NCI-H2171 (cell line): ENCODE results near the gene CLDN22.

ENCODE experiments used
- DNase-seq: peaks from one replicate; lab custom pipeline; 2025; lab: John Stamatoyannopoulos, UW

Gene CLDN22

GRCh38 chr4:183321516-183321915, 1.4 kb upstream of the CLDN22 start:
- no peak for DNase-seq

- DNase-seq: no peak
Observed at GRCh38 chr4:183321079-183321478, 1.0 kb upstream of the CLDN22 start.

GRCh38 chr4:183318656-183319055, 1.4 kb downstream of the CLDN22 start:
- no peak for DNase-seq

GRCh38 chr4:183314806-183315205, 5.3 kb downstream of the CLDN22 start:
- DNase-seq: no peak

GRCh38 chr4:183314336-183314735, 5.7 kb downstream of the CLDN22 start:
- DNase-seq: no peak

- no peak for DNase-seq
Observed at GRCh38 chr4:183312841-183313240, 7.2 kb downstream of the CLDN22 start.

- peak; percentile 6 for DNase-seq
Observed at GRCh38 chr4:183306811-183307210, 13.3 kb downstream of the CLDN22 start.

- DNase-seq: no peak
Observed at GRCh38 chr4:183304538-183304937, 15.5 kb downstream of the CLDN22 start.

- no peak for DNase-seq
Observed at GRCh38 chr4:183304067-183304466, 16.0 kb downstream of the CLDN22 start.

- DNase-seq: no peak
Observed at GRCh38 chr4:183303301-183303700, 16.8 kb downstream of the CLDN22 start.

GRCh38 chr4:183300655-183301054, 19.4 kb downstream of the CLDN22 start:
- no peak for DNase-seq

- no peak for DNase-seq
Observed at GRCh38 chr4:183300070-183300469, 20.0 kb downstream of the CLDN22 start.

- no peak for DNase-seq
Observed at GRCh38 chr4:183299464-183299863, 20.6 kb downstream of the CLDN22 start.

GRCh38 chr4:183297675-183298074, 22.4 kb downstream of the CLDN22 start:
- no peak for DNase-seq

GRCh38 chr4:183295711-183296110, 24.4 kb downstream of the CLDN22 start:
- no peak for DNase-seq

GRCh38 chr4:183291070-183291469, 29.0 kb downstream of the CLDN22 start:
- no peak for DNase-seq

GRCh38 chr4:183289688-183290087, 30.4 kb downstream of the CLDN22 start:
- DNase-seq: no peak

- DNase-seq: no peak
Observed at GRCh38 chr4:183288955-183289354, 31.1 kb downstream of the CLDN22 start.

- no peak for DNase-seq
Observed at GRCh38 chr4:183287677-183288076, 32.4 kb downstream of the CLDN22 start.

GRCh38 chr4:183287309-183287659, 32.8 kb downstream of the CLDN22 start:
- no peak for DNase-seq

GRCh38 chr4:183286590-183287308, 33.3 kb downstream of the CLDN22 start:
- no peak for DNase-seq

GRCh38 chr4:183285886-183286285, 34.2 kb downstream of the CLDN22 start:
- no peak for DNase-seq

GRCh38 chr4:183284965-183285364, 35.1 kb downstream of the CLDN22 start:
- no peak for DNase-seq

GRCh38 chr4:183284258-183284785, 35.8 kb downstream of the CLDN22 start:
- DNase-seq: no peak
